ENCODE results near the gene POMC. TPM values are rescaled to one million over a fixed set of nuclear protein-coding genes. Genes with fewer than 3 reads are reported as not detected.

Gene POMC
- total RNA-seq, 2 donors from 2014 or later = 2.9 to 5.0 TPM

GRCh38 chr2:25119263-25119662 is 49.1 kb downstream of the POMC start:
- DNase-seq = no peak
- ATAC-seq = no peak
- Mint-ChIP-seq H3K4me1 (no peaks in the 10 kb centered on the region), H3K27ac (no peak overlapping the region), H3K36me3 (ENCODE audit: low read depth) (peaks cover 5% of the 10 kb centered on the region), H3K4me3 (no peak overlapping the region), H3K27me3 (peaks cover 44% of the 10 kb centered on the region)
- H3K9me3 ChIP-seq (ENCODE audit: control insufficient read depth, low read length, poor library complexity, severe bottlenecking) = no peaks in the 10 kb centered on the region

- Mint-ChIP-seq H3K36me3 (ENCODE audit: low read depth) (no peaks in the 10 kb centered on the region), H3K27ac (no peak overlapping the region), H3K4me1 (no peaks in the 10 kb centered on the region)
Observed at GRCh38 chr2:25116956-25117355, 51.4 kb downstream of the POMC start.

GRCh38 chr2:25115902-25116301 is 52.5 kb downstream of the POMC start:
- no peak for ATAC-seq
- Mint-ChIP-seq H3K4me1 (peaks cover 2% of the 10 kb centered on the region), H3K27ac (no peak overlapping the region), H3K27me3 (peaks cover 39% of the 10 kb centered on the region), H3K4me3 (no peak overlapping the region), H3K36me3 (ENCODE audit: low read depth) (no peaks in the 10 kb centered on the region)
- no peaks in the 10 kb centered on the region for H3K9me3 ChIP-seq (ENCODE audit: control insufficient read depth, low read length, poor library complexity, severe bottlenecking)
- DNase-seq = no peak

More at GRCh38 chr2:25116956-25117355, 51.4 kb downstream of the POMC start:
- H3K27me3 Mint-ChIP-seq = peaks cover 38% of the 10 kb centered on the region
- no peak overlapping the region for H3K4me3 Mint-ChIP-seq
- no peaks in the 10 kb centered on the region for H3K9me3 ChIP-seq (ENCODE audit: control insufficient read depth, low read length, poor library complexity, severe bottlenecking)
- DNase-seq (no peak), ATAC-seq (no peak)

GRCh38 chr2:25115249-25115883 is 53.0 kb downstream of the POMC start:
- Mint-ChIP-seq H3K4me3 (no peak overlapping the region), H3K4me1 (peaks cover 3% of the 10 kb centered on the region), H3K36me3 (ENCODE audit: low read depth) (no peaks in the 10 kb centered on the region), H3K27me3 (peaks cover 44% of the 10 kb centered on the region), H3K27ac (no peak overlapping the region)
- no peak for ATAC-seq
- no peak for DNase-seq
- no peaks in the 10 kb centered on the region for H3K9me3 ChIP-seq (ENCODE audit: control insufficient read depth, low read length, poor library complexity, severe bottlenecking)

GRCh38 chr2:25112113-25112512 is 56.3 kb downstream of the POMC start:
- H3K27ac Mint-ChIP-seq = no peak overlapping the region
- DNase-seq (no peak), ATAC-seq (no peak)
- H3K36me3 Mint-ChIP-seq (ENCODE audit: low read depth) = no peaks in the 10 kb centered on the region
- no peak overlapping the region for H3K4me3 Mint-ChIP-seq
- H3K4me1 Mint-ChIP-seq = peaks cover 5% of the 10 kb centered on the region
- no peaks in the 10 kb centered on the region for H3K9me3 ChIP-seq (ENCODE audit: control insufficient read depth, low read length, poor library complexity, severe bottlenecking)
- H3K27me3 Mint-ChIP-seq = peaks cover 43% of the 10 kb centered on the region

Other genes starting within 250 kb of the POMC start
- gene ADCY3, start 248.3 kb downstream of the POMC start, total RNA-seq = 10 to 100 TPM; 40.7 to 59.3 TPM
- 10 to 100 TPM; 15.7 to 19.2 TPM for gene DNAJC27, start 196.6 kb downstream of the POMC start, total RNA-seq
- not detected for gene EFR3B, start 126.5 kb downstream of the POMC start, total RNA-seq
- 10 to 100 TPM; 62.8 to 67.6 TPM for gene DNMT3A, start 173.3 kb upstream of the POMC start, total RNA-seq

Data from T-helper 17 cell (primary cell).